Natural killer cell (primary cell): Measurements from ENCODE around the gene NFIA. TPM values are rescaled to one million over a fixed set of nuclear protein-coding genes. Genes with fewer than 3 reads are reported as not detected.

ENCODE experiments used
- ATAC-seq, 3 donors: fragments of 150-1000 bp in 2 of 3; fragments of 200-7000 bp in 1 of 3; cut with Tn5 transposase; 1 replicate in 1 of 3; 2 replicates in 2 of 3; pipeline ENCODE4 v1.10.0; 2021; ENCODE audit warnings: mild to moderate bottlenecking in 2 of 3, moderate library complexity in 2 of 3
- DNase-seq, 2 donors: peaks; one replicate each; pipeline versions ENCODE4 v3.0.0 to v3.0.0-alpha.2; 2013 to 2021; ENCODE audit warnings: mixed read lengths in 1 of 2
- H3K27ac ChIP-seq: one replicate; pipeline ENCODE4 v1.5.1; 2013; ENCODE audit warnings: mild to moderate bottlenecking, low read length
- H3K27me3 ChIP-seq: one replicate; pipeline ENCODE4 v1.6.1; 2013; ENCODE audit warnings: low read length; ENCODE audit not compliant: control insufficient read depth, insufficient read depth
- H3K36me3 ChIP-seq: one replicate; pipeline ENCODE4 v1.6.1; 2013; ENCODE audit warnings: low read length; ENCODE audit not compliant: control insufficient read depth, insufficient read depth
- H3K4me1 ChIP-seq: one replicate; pipeline ENCODE4 v1.6.1; 2013; ENCODE audit warnings: low read length; ENCODE audit not compliant: control insufficient read depth, insufficient read depth
- H3K4me3 ChIP-seq: one replicate; pipeline ENCODE4 v1.5.1; 2013; ENCODE audit warnings: low read length
- H3K9me3 ChIP-seq: one replicate; pipeline ENCODE4 v1.6.1; 2013; ENCODE audit warnings: low read length; ENCODE audit not compliant: control insufficient read depth, insufficient read depth
- H3K27ac Mint-ChIP-seq, 2 donors: one replicate each; pipeline ENCODE4 v1.8.0; 2022; ENCODE audit warnings: mild to moderate bottlenecking in 2 of 2, mixed read lengths in 2 of 2, moderate library complexity in 1 of 2
- H3K27me3 Mint-ChIP-seq, 2 donors: one replicate each; pipeline ENCODE4 v1.8.0; 2022; ENCODE audit warnings: low read depth in 2 of 2, mixed read lengths in 2 of 2
- H3K36me3 Mint-ChIP-seq: one replicate; pipeline ENCODE4 v1.8.0; 2022; ENCODE audit warnings: mixed read lengths
- H3K4me1 Mint-ChIP-seq, 2 donors: one replicate each; pipeline ENCODE4 v1.8.0; 2022; ENCODE audit warnings: mixed read lengths in 2 of 2
- H3K4me3 Mint-ChIP-seq: one replicate; pipeline ENCODE4 v1.8.0; 2022; ENCODE audit warnings: mild to moderate bottlenecking, moderate library complexity, mixed read lengths
- H3K9me3 Mint-ChIP-seq, 2 donors: one replicate each; pipeline ENCODE4 v1.8.0; 2022; ENCODE audit warnings: mixed read lengths in 2 of 2
- WGBS: methylation state at CpG from one replicate; pipeline ENCODE4 v1.1.7; 2013; ENCODE audit warnings: missing lambda C conversion rate; ENCODE audit not compliant: insufficient coverage; 5-methylcytosine and 5-hydroxymethylcytosine counted together
- intact Hi-C: fragments of 100-400 bp; cut with micrococcal nuclease; formaldehyde crosslinking; loops from one replicate; pipeline ENCODE4 v1.14.2; 2022
- total RNA-seq, 4 donors: library from RNA; stranded (reverse); fragments of 120-200 nt in 1 of 4; gene quantifications; one replicate each; pipeline versions ENCODE4 v1.2.3 to v1.2.4, GENCODE V29; 2013 to 2022
- TF ChIP-seq, protein P1 (sequence below): fragments of 200-600 bp; IDR thresholded peaks from one replicate; pipeline ENCODE4 v1.8.0; 2022; ENCODE audit warnings: antibody characterized with exemption

NFIA gene
- total RNA-seq, 3 donors from 2014 or later (not counting 1 experiment from before 2014, with no cell fraction given) = 3.5 to 6.5 (median 3.6) TPM

DNA sequence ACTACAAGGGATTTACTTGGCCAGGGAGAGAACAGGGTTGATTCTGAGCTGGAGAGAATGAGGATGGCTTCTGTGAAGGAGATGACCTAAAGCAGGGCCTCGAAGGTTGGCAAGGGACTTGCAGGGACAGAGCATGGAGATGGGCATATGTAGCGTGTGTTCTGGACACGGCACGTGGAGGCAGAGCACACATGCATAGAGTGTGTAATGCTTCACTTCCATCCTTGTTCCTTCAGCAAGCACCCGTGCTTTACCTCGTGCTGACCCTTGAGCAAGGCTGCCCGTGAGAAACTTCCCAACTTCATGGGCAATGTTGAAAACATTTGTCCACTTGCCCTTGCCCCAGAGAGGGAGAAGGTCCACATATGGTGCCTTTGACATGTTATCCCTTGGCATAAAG, 33.1 kb downstream of the NFIA start:
- Mint-ChIP-seq H3K9me3 (no peaks in the 10 kb centered on the region), H3K4me3 (no peak overlapping the region), H3K27me3 (peaks cover 16 to 42% of the 10 kb centered on the region in 2 donors), H3K36me3 (no peaks in the 10 kb centered on the region), H3K27ac (no peak overlapping the region), H3K4me1 (no peaks in the 10 kb centered on the region)
- H3K4me1 ChIP-seq = no peaks in the 10 kb centered on the region
- H3K9me3 ChIP-seq = no peaks in the 10 kb centered on the region
- H3K27me3 ChIP-seq = no peaks in the 10 kb centered on the region
- H3K27ac ChIP-seq = no peak overlapping the region
- intact Hi-C loops = no loop called here
- no peak for ATAC-seq
- WGBS = 93% methylated on average over 7 of the region's 7 CpGs
- H3K4me3 ChIP-seq = no peak overlapping the region
- TF ChIP-seq, protein P1, sequence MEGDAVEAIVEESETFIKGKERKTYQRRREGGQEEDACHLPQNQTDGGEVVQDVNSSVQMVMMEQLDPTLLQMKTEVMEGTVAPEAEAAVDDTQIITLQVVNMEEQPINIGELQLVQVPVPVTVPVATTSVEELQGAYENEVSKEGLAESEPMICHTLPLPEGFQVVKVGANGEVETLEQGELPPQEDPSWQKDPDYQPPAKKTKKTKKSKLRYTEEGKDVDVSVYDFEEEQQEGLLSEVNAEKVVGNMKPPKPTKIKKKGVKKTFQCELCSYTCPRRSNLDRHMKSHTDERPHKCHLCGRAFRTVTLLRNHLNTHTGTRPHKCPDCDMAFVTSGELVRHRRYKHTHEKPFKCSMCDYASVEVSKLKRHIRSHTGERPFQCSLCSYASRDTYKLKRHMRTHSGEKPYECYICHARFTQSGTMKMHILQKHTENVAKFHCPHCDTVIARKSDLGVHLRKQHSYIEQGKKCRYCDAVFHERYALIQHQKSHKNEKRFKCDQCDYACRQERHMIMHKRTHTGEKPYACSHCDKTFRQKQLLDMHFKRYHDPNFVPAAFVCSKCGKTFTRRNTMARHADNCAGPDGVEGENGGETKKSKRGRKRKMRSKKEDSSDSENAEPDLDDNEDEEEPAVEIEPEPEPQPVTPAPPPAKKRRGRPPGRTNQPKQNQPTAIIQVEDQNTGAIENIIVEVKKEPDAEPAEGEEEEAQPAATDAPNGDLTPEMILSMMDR = no peak
- no peaks in the 10 kb centered on the region for H3K36me3 ChIP-seq
- DNase-seq = no peak

DNA sequence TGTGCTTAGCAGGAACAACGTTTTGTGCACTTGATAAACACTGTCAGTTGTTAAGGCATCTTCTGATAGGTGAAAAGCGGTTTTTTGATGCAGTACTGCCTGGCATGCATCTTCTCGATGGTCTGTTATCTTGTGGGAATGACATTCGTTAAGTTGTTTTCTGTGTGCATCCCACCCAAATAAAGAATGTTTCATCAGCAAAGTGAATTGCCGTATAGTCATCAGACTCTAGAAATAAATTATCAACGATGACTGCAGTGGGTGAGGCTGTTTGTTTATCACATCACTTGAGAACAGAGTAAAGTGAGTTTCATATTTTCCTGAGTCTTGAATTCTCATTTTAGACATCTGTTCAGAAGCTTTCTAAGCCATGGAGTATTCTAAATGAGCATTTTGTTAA, 34.1 kb downstream of the NFIA start:
- no peaks in the 10 kb centered on the region for H3K9me3 Mint-ChIP-seq
- H3K36me3 ChIP-seq = no peaks in the 10 kb centered on the region
- no peaks in the 10 kb centered on the region for H3K9me3 ChIP-seq
- H3K4me1 Mint-ChIP-seq = no peaks in the 10 kb centered on the region
- TF ChIP-seq, protein P1 = no peak
- no peaks in the 10 kb centered on the region for H3K27me3 ChIP-seq
- no peak overlapping the region for H3K4me3 Mint-ChIP-seq
- no peaks in the 10 kb centered on the region for H3K36me3 Mint-ChIP-seq
- no peak overlapping the region for H3K27ac Mint-ChIP-seq
- H3K27me3 Mint-ChIP-seq = peaks cover 16 to 50% of the 10 kb centered on the region in 2 donors
- ATAC-seq (no peak), DNase-seq (no peak)
- H3K4me1 ChIP-seq = no peaks in the 10 kb centered on the region
- 84% methylated on average over 6 of the region's 6 CpGs for WGBS
- intact Hi-C loops = no loop called here
- no peak overlapping the region for H3K27ac ChIP-seq
- H3K4me3 ChIP-seq = no peak overlapping the region

DNA sequence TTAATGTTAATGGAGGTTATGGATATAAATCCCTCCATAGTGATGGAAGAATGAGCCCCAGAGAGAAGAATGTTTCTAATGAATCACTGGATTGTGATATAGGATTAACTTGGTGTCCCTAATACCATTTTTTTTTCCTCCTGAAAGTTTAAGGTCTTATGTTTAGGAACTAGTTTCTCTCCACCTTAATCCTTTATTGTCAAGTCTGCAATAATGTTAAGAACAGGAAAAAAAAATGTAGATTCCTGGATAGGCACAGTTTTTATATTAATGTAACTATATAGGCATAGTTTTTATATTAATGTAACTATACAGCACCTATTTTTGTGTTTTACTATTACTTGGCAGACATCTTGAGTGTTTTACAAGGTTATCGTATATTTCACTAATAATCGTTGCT, 34.9 kb downstream of the NFIA start:
- H3K36me3 ChIP-seq = no peaks in the 10 kb centered on the region
- no peaks in the 10 kb centered on the region for H3K4me1 ChIP-seq
- TF ChIP-seq, protein P1 = no peak
- Mint-ChIP-seq H3K27ac (no peak overlapping the region), H3K36me3 (no peaks in the 10 kb centered on the region), H3K4me1 (no peaks in the 10 kb centered on the region), H3K27me3 (peaks cover 16 to 55% of the 10 kb centered on the region in 2 donors), H3K4me3 (no peak overlapping the region), H3K9me3 (no peaks in the 10 kb centered on the region)
- H3K9me3 ChIP-seq = no peaks in the 10 kb centered on the region
- intact Hi-C loops = no loop called here
- WGBS = 100% methylated on average over 2 of the region's 2 CpGs
- no peaks in the 10 kb centered on the region for H3K27me3 ChIP-seq
- H3K27ac ChIP-seq = no peak overlapping the region
- no peak for ATAC-seq
- H3K4me3 ChIP-seq = no peak overlapping the region
- DNase-seq = no peak

GRCh38 chr1:61119085-61119484, 36.7 kb downstream of the NFIA start:
- Mint-ChIP-seq H3K4me1 (no peaks in the 10 kb centered on the region), H3K9me3 (no peaks in the 10 kb centered on the region), H3K27ac (no peak overlapping the region), H3K27me3 (peaks cover 23 to 69% of the 10 kb centered on the region in 2 donors), H3K36me3 (no peaks in the 10 kb centered on the region), H3K4me3 (no peak overlapping the region)
- intact Hi-C loops = no loop called here
- no peak for ATAC-seq
- no peak overlapping the region for H3K27ac ChIP-seq
- 77% methylated on average over 2 of the region's 3 CpGs for WGBS
- H3K4me3 ChIP-seq = no peak overlapping the region
- H3K36me3 ChIP-seq = no peaks in the 10 kb centered on the region
- TF ChIP-seq, protein P1 = no peak
- no peaks in the 10 kb centered on the region for H3K27me3 ChIP-seq
- no peaks in the 10 kb centered on the region for H3K9me3 ChIP-seq
- no peaks in the 10 kb centered on the region for H3K4me1 ChIP-seq
- DNase-seq = peak in 1 of 2 donors; percentile 7
